Measurements from ENCODE around the gene JCHAIN.
"Not testable (repeated sequence)": the region's sequence is repeated elsewhere in the genome, so short reads cannot be mapped to it uniquely, and the experiment has no call there.

The JCHAIN gene

GRCh38 chr4:70666369-70666768 lies at the start of gene JCHAIN:
Gene JCHAIN, minus strand, starts transcription at chr4:70666508. Its CDS starts 18 bp downstream, at chr4:70666490.
- DNase-seq (ENCODE audit: low spot score) = peak; percentile 66

DNA sequence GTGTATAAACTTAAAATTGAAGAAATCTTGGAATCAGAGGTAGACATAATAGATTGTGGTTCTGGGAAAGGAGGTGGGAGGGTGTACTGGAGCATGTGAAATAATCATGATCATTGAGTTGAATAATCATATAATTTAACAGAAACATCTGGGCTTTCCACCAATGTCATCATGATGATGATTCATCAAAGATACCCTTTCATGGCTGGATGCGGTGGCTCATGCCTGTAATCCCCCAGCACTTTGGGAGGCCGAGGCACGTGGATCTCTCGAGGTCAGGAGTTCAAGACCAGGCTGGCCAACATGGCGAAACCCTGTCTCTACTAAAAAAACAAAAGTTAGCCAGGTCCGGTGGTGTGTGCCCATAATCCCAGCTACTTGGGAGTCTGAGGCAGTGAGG lies 48.8 kb upstream of the JCHAIN start:
- no peak for DNase-seq (ENCODE audit: low spot score)

- peak; percentile 38 for DNase-seq (ENCODE audit: low spot score)
Observed at GRCh38 chr4:70714079-70714887, 48.0 kb upstream of the JCHAIN start.

DNA sequence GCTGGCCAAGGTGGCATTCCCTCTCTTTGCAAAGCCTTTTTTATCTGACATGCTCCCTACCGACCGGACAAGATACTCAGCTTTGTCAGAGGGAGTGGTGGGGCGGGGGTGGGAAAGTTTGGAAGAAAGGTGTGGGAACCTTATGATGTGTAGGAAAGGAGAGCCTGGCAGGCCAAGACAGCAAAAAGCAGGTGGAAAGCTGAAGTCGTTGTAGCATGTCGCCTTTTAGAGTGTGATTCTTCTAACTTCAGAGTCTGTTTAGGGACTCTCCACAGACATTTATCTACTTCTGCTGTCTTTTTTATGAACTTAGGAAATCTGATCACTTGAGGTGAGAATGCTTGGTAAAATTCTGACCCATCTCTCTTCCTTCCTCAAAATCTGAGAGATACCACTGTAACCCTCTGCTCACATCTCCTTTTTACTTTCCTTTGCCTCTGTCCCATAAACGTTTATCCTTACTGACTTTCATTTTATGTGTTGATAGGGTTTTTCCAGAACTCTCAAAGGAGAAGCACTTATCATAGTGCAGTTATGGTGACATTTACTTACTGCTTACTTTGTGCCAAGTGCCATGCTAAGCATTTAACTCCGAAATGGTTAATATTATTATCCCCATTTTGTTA lies 47.3 kb upstream of the JCHAIN start:
- DNase-seq (ENCODE audit: low spot score) = peak; percentile 46

DNA sequence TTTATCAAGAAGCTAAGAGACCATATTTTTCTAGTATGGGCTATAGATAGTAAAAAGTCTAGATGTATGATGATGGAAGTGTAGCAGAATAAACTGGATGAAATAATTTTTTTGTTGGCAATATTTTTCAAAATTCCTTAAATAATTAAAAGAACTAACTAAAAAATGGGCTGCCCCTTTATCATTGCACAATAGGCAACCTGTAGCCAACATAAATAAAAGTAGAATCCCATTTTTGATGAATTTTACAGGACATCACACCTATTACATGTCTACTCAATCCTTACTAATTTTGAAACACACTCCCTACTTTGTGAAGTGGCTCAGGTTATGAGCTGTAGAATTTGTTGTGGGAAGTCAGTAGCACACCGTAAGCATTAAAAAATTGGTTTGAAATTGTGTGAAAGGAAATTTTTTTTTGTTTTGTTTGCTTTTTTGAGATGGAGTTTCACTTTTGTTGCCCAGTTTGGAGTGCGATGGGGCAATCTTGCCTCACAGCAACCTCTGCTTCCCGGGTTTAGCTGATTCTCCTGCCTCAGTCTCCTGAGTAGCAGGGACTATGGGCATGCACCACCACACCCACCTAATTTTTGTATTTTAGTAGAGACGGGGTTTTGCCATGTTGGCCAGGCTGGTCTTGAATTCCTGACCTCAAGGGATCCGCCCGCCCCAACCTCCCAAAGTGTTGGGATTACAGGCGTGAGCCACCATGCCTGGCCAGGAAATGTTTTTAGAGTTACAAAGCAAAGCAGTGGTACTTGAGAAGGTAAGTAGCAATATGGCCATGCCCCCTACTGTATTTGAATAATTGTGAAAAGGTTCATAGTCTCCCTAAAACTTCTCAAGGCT lies 46.5 kb upstream of the JCHAIN start:
- DNase-seq (ENCODE audit: low spot score) = no peak

- DNase-seq (ENCODE audit: low spot score) = no peak
Observed at GRCh38 chr4:70712150-70712549, 45.8 kb upstream of the JCHAIN start.

DNA sequence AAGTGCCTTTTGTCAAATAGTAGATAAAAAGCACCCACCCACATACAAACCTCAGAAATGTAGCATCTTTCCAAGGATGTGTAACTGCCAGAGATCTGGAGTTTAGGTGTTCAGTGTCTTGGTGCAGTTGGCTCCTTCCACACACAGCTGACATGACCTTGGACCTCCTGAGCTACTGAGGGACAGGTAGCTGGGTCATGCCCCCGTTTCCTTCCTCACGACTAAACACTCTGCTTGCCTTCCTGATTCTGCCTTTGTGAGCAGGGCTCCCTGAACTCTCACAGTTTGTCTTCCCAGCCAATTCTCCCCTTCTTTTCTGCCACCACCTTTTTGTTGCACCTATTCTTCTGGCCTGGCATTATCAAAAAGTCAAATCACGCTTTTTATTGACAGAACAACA lies 45.3 kb upstream of the JCHAIN start:
- DNase-seq (ENCODE audit: low spot score) = no peak

DNA sequence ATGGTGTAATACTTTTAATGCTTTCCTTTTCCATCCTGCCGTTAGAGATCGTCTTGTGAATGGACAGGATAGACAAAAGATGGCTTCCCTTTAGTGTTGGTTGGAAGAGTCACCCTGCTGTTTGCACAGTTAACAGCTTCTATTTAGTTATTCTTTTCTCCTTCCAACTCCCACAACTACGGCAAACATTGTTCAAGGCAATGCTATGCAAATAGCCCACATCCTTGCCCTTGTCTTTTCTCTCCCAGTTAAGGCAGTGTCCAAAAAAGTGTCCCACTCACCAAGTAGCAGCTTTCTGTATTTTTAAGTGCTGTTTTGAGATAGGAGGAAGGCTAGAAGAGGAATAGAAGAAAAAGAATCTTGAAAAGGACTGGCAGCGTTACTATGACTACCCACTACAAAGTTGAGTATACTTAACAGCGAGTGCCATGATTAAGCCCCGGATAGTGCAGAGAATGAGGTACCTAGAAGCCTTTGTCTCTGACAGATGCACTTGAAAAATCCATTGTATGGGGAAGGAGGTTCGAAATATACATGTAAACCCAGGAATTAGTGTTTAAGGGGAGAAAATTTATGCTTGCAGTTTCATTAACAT lies 43.4 kb upstream of the JCHAIN start:
- no peak for DNase-seq (ENCODE audit: low spot score)

DNA sequence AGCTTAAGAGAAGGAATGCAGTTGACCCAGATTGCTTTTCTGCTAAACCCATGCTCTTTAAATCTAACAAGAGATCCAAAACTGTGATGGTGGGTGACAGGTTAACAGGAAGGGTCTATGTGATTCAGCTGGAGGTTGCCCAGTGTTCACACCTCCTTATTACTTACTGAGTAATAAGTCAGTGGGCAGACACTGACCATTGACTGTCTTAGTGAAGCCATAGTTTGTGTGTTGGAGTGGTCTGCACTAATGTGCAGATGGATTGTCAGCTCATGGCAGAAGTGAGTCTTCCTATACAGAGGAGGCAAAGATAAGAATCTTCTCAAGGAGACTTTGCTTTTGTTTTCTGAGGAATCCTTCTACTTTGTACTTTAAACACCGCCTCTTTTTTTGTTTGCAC lies 40.2 kb upstream of the JCHAIN start:
- DNase-seq (ENCODE audit: low spot score) = peak; percentile 38

DNA sequence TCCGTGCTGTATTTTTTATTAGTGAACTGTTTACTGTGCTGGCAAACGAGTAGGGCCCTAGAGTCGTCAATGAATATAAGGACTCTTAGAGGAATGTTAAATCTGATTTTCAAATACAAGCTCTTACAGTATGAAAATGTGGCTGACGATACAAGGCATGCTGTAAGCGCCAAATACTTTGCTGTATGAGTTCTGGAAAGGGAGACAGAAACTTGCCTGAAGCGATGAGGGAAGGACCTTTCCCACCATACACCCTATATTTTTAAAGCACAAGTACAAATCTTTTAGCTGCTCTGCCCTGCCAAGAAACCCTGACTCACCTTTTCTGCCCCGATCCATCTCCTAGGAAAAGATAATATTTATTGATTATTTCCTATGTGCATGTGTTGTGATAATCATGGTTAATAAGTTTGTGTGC lies 39.7 kb upstream of the JCHAIN start:
- no peak for DNase-seq (ENCODE audit: low spot score)

DNA sequence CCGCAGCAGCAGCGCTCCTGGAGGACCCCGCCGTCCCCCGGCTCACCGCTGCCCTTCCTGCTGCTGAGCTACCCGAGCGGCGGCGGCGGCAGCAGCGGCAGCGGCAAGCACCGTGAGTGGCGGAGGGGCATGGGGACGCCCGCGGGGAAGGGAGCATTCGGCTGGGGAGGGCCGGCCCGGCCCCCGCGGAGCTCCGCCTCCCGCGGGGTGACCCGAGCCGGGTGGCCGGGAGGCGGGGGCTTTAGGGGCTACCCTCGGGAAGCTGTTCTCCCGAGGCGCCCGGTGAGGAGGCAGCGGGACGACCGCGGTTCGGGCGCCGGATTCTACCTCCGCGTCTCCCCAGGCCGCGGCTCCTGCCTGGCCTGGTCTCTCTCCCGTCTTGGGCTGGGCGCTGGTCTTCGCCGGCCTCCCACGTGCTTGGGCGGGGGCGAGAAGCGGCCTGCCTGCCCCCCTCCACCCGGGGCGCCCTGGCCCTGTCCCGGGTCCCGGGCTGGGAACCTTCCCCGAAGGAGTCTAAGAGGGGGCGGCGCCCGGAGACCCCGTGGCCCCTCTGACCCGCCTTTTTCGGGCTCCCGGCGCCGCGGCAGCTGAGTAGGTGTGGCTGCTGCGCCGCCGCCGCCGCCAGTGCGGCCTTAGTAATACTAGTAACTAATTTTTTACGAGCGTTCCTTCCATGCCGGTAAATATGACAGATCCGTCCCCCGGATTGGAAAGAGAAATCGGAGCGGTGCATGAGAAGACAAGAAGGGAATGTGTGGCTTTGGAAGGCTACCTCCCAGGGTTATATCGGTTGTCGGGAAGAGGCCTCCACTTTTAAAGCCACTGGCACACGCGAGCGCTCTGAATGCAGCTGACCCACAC lies 39.1 kb upstream of the JCHAIN start:
- DNase-seq (ENCODE audit: low spot score) = peak; percentile 85

DNA sequence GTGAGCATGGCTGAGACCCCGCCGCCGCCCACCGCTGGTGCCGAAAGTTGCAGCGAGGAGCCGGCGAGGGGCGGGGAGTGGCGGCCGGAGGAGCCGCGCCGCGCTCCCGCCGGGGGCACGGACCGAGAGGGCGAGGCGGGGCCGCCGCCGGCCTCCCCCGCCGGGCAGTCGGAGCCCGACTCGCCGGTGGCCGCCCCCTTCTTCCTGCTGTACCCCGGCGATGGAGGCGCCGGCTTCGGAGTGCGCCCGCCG lies 38.5 kb upstream of the JCHAIN start:
- no peak for DNase-seq (ENCODE audit: low spot score)

DNA sequence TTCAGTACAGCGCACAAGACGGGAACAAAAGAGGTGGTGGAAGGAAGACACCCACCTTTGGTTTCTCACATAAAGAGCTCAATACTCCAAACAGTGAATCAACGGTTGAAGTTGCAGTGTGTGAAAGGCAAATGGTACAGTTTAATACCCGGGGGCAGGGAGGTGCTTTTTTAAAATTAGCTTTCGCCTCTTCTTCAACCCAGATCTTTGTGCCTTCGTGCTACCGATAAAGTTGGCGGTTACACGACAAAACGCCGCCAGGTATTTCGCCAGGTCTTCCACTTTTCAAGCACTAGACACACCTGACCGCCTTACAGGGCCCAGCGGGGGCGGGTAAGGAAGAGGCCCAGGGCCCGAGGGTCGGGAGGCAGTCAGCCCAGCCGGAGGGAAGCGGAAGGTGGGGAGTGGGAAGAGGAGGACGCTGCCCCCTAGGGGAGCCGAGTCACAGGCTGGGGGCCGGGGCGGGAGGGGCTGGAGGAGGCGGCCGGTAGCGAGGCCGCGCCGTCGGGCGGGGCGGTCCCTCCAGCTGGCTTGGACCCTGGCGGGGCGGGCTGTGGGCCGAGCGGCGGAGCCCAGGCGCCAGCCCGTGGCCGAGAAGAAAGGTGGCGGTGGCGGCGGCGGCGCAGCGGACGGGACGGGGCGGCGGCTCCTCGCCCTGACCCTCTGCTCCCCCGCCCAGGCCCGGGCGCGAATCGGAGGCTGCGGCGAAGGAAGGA lies 38.1 kb upstream of the JCHAIN start:
- peak; percentile 76 for DNase-seq (ENCODE audit: low spot score)

- DNase-seq (ENCODE audit: low spot score) = peak; percentile 65
Observed at GRCh38 chr4:70703619-70704214, 37.4 kb upstream of the JCHAIN start.

DNA sequence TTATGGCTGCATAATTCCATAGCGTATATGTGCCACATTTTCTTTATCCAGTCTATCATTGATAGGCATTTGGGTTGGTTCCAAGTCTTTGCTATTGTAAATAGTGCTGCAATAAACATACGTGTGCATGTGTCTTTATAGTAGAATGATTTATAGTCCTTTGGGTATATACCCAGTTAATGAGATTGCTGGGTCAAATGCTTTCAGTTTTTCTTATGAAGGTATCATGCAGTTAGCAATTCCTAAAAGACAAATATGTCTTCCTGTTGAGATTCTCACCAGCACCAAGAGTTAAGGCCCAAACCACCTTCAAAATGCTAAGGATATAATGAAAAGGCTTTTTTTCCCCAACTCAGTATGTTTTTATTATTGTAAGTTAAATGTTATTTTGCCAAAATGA lies 36.3 kb upstream of the JCHAIN start:
- not testable (repeated sequence) for DNase-seq (ENCODE audit: low spot score)

DNA sequence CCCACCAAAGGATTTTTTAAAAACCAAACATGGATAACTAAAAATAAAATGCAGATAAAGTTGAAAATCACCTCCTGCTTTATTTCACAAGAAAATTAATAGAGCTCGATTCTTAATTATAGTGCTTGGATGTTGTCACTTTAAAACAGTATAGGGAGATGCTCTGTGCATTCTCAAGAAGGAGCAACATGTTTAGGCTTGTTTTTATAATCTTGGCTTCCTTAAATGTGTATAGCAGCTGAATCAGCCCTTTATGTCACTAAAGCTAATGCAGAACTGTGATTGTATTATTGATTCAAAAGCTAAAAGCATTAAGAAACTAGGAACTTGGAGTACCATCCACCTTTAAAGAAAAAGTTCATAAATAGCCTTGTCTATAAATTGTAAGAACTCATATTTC lies 35.0 kb upstream of the JCHAIN start:
- DNase-seq (ENCODE audit: low spot score) = no peak

GRCh38 chr4:70700712-70701111 lies 34.4 kb upstream of the JCHAIN start:
- DNase-seq (ENCODE audit: low spot score) = no peak

GRCh38 chr4:70698435-70698834 lies 32.1 kb upstream of the JCHAIN start:
- DNase-seq (ENCODE audit: low spot score) = not testable (repeated sequence)

DNA sequence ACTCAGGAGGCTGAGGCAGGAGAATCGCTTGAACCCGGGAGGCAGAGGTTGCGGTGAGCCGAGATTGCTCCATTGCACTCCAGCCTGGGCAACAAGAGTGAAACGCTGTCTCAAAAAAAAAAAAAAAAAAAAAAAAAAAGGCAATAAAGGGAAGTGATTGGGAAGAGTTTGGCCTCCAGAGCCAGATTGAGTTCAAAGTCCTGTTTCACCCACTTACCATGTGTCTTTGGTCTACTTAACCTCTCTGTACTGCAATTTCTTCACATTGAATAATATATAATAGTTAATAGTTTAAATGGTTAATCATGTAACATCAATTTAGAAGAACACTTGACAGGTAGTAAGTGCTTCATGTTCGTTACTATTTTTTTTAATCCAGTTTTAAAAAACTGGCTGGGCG lies 28.3 kb upstream of the JCHAIN start:
- not testable (repeated sequence) for DNase-seq (ENCODE audit: low spot score)

DNA sequence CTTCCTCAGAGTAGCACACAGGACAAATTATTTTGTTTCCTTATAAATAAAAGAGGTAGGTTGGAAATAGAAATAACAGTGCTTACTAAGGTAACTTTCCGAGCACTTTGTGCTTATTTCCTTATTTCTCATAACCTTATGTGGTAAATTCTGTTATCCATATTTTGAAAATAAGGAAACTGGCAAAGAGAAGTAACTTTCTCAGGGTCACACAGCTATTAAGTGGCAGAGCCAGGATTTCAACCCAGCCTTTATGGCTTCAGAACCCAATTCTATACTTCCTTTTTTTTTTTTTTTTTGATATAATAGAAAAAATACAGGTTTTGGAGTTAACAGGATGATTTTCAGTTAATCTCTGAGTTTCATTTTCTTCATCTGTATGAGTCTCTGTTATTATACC lies 25.4 kb upstream of the JCHAIN start:
- DNase-seq (ENCODE audit: low spot score) = no peak

DNA sequence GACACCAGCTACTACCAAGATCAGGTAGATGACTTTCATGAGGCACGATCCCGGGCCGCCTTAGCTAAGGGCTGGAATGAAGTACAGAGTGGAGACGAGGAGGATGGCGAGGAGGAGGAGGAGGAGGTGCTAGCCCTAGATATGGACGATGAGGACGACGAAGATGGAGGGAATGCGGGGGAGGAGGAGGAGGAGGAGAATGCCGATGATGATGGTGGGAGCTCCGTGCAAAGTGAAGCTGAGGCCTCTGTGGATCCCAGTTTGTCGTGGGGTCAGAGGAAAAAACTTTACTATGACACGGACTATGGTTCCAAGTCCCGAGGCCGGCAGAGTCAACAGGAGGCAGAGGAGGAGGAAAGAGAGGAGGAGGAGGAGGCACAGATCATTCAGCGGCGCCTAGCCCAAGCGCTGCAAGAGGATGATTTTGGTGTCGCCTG lies 22.5 kb upstream of the JCHAIN start:
- DNase-seq (ENCODE audit: low spot score) = no peak

All from NAMALWA (cell line).